AG09319 (cell line): Measurements from ENCODE around the gene GABRR1.
"Not testable (repeated sequence)": the region's sequence is repeated elsewhere in the genome, so short reads cannot be mapped to it uniquely, and the experiment has no call there.

Source experiments
- DNase-seq: peaks from one replicate; pipeline ENCODE4 v3.0.0-alpha.2; 2010; ENCODE audit warnings: low read depth; ENCODE audit errors: extremely low read depth
- TF ChIP-seq, protein P1 (sequence below): IDR thresholded peaks from 2 replicates; pipeline ENCODE4 v1.5.1; 2011; ENCODE audit warnings: low read depth, mild to moderate bottlenecking, inconsistent platforms, low read length, moderate library complexity

Gene GABRR1

DNA sequence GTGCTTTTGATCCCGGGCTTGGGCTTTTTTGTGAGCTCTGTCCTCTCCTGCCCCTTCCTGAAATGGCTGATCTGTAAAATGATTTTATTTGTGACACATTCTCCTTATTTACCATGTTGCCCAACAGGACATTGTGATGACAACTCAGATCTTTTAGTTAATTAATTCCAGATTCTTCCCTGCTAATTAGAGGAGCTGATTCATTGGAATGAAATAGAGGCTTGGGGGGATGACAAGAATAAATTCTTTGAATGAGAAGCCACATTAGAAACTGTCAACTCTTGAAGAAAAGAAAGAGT lies 26.1 kb upstream of the GABRR1 start:
- TF ChIP-seq, protein P1, sequence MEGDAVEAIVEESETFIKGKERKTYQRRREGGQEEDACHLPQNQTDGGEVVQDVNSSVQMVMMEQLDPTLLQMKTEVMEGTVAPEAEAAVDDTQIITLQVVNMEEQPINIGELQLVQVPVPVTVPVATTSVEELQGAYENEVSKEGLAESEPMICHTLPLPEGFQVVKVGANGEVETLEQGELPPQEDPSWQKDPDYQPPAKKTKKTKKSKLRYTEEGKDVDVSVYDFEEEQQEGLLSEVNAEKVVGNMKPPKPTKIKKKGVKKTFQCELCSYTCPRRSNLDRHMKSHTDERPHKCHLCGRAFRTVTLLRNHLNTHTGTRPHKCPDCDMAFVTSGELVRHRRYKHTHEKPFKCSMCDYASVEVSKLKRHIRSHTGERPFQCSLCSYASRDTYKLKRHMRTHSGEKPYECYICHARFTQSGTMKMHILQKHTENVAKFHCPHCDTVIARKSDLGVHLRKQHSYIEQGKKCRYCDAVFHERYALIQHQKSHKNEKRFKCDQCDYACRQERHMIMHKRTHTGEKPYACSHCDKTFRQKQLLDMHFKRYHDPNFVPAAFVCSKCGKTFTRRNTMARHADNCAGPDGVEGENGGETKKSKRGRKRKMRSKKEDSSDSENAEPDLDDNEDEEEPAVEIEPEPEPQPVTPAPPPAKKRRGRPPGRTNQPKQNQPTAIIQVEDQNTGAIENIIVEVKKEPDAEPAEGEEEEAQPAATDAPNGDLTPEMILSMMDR = no peak
- DNase-seq = no peak

DNA sequence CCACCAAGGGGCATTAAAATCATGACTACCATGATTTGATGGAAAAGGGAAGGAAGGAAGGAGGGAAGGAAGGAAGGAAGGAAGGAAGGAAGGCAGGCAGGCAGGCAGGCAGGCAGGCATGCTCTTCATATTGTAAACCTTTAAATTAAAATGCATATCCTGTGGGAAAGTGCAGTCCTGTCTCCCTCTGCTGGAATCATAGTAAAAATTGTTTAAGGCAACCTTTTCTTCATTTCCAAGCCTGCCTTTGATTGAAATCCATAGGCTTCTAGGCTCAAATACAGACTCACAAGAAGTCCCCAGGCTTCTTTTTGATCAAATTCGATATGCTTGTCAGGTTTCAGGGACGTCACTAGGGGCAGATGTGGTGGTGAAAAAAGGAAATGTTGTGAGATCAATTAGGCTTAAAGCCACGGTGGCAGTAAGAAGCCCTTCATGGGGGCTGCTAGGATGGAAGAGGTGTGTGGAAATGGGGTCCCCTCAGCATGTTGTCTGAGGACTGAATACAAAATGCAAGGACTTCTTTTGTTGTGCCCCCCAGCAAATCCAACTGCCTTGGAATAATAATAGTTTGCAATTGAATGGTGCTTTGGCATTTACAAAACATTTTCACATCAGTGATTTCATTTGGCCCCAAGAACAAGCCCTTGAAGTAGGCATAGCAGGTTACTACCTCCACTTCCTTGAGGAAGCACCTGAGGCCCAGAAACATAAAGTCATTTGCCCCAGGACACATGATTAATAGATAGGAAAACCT lies 25.6 kb upstream of the GABRR1 start:
- peak; percentile 15 for DNase-seq
- TF ChIP-seq, protein P1 = peak; percentile 51

DNA sequence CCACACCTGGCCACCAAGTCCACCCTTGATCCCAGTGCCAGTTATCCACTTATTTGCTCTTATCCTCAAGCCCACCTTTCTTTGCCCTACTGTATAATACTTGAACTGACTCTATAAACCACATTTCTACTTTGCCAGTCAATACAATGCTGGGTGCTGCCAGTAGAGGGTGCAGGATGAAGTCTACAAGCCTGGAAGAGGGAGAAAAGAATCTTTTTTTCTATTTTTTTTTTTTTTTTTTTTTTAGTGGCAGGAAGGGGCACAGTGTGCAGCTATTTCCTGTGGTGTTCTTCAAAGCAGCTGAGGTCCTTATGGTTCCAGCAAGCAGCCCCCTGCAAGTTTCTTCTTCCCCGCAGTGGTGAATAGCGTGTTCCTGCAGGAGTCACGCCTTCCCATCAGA lies 22.2 kb upstream of the GABRR1 start:
- TF ChIP-seq, protein P1 = peak; percentile 20
- DNase-seq = no peak

DNA sequence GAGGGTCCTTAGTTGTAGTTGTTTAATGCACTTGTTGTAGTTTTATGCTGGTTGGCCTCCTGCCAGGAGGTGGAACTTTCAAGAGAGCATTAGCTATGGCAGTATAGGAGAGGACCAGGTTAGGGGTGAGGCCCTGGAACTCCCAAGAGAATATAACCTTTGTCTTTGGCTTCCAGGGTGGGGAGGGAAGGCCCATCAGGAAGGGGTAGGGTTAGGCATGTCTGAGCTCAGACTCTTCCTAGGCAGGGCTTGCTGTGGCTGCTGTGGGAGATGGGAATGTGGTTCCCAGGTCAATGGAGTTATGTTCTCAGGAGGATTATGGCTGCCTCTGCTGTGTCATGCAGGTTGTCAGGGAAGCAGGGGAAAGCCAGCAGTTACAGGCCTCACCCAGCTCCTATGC lies 20.0 kb upstream of the GABRR1 start:
- DNase-seq = no peak
- TF ChIP-seq, protein P1 = no peak

DNA sequence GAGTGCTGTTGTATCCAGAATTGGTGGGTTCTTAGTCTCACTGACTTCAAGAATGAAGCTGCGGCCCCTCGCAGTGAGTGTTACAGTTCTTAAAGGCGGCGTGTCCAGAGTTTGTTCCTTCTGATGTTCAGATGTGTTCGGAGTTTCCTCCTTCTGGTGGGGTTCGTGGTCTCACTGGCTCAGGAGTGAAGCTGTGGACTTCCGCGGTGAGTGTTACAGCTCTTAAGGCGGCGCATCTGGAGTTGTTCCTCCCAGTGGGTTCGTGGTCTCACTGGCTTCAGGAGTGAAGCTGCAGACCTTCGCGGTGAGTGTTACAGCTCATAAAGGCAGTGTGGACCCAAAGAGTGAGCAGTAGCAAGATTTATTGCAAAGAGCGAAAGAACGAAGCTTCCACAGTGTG lies 16.4 kb upstream of the GABRR1 start:
- not testable (repeated sequence) for DNase-seq

DNA sequence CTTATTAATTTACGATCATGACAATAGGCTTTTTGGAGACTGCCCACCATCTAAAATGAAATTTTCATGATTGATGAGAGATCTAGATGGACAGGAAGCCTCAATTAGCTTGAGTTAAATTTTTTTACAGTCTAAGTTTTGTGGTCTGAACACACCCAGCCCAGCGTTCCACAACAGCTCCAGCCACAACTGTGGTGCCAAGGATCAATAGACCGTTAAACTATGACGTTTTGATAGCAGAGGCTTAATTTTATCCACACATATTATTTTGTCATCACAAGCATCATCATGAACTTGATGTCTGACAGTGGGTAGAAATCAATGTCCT lies 5.5 kb upstream of the GABRR1 start:
- TF ChIP-seq, protein P1 = no peak
- DNase-seq = no peak

DNA sequence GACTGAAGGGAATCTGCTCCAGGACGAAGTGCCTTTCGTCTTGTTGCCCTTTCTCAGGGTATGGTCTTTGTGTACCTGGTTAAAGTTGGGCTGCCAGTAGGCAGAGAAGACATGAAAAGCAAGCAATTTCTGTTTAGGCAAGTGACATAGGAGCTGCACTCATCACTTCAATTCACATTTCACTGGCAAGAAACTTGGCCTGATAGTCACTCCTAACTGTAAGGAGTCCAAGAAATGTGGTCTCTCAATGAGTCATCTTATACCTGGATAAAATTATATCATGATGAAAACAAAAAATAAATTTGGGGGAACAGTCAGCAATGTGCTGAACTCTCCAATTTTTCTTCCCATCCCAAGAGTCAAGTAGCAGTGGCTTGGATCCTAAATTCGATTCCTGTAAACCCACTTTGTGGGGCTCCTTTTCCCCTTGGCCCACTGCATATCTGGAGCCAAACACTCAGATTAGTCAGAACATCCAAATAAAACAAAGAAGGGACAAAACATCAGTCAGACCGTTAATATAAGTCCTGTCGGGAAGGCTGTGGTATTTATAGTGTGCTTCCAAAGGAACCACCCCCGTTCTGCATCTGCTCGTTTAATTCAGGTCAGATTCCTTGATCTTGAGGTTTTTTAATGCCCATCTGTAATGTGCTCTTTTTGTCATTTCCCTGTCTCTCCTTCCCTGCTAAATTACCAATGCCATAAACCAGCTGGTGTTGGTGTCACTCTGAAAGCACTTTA lies 5.0 kb upstream of the GABRR1 start:
- DNase-seq = no peak
- TF ChIP-seq, protein P1 = no peak

DNA sequence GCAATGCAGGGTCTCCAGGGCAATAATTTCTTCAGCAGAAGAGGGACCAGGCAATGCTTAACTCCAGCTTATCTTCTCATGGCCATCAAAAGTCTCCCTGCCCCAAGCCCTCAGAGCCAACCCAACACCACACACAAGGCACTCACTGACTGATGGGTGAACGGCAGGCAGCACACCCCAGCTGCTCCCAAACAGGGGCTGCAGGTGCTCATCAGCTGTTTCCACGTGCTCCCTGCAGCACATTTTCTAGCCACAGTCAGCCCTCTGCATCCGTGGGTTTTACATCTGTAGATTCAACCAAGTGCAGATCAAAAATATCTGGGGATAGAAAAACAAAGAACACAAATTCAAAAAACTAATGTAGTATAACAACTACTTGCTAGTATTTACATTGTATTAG lies 4.0 kb upstream of the GABRR1 start:
- TF ChIP-seq, protein P1 = no peak
- DNase-seq = no peak
